WI38 (cell line): Measurements from ENCODE around the gene EME1.
"Not testable (repeated sequence)": the region's sequence is repeated elsewhere in the genome, so short reads cannot be mapped to it uniquely, and the experiment has no call there.

Experiments
- H3K4me3 ChIP-seq: 2 replicates; pipeline ENCODE4 v1.5.1; 2011; ENCODE audit warnings: low read depth, mild to moderate bottlenecking, control low read depth, low read length
- TF ChIP-seq, protein P1 (sequence below): IDR thresholded peaks from 2 replicates; pipeline ENCODE4 v1.5.1; 2012; ENCODE audit warnings: low read depth, mild to moderate bottlenecking, control low read depth, low read length

Gene EME1

GRCh38 chr17:50397919-50398285 lies 24.9 kb downstream of the EME1 start:
- TF ChIP-seq, protein P1, sequence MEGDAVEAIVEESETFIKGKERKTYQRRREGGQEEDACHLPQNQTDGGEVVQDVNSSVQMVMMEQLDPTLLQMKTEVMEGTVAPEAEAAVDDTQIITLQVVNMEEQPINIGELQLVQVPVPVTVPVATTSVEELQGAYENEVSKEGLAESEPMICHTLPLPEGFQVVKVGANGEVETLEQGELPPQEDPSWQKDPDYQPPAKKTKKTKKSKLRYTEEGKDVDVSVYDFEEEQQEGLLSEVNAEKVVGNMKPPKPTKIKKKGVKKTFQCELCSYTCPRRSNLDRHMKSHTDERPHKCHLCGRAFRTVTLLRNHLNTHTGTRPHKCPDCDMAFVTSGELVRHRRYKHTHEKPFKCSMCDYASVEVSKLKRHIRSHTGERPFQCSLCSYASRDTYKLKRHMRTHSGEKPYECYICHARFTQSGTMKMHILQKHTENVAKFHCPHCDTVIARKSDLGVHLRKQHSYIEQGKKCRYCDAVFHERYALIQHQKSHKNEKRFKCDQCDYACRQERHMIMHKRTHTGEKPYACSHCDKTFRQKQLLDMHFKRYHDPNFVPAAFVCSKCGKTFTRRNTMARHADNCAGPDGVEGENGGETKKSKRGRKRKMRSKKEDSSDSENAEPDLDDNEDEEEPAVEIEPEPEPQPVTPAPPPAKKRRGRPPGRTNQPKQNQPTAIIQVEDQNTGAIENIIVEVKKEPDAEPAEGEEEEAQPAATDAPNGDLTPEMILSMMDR = no peak
- H3K4me3 ChIP-seq = peak overlapping the region; percentile 84; the same call in 1 of the 2 replicates

- not testable (repeated sequence) for H3K4me3 ChIP-seq
Measured at GRCh38 chr17:50398672-50399071, 25.6 kb downstream of the EME1 start.

DNA sequence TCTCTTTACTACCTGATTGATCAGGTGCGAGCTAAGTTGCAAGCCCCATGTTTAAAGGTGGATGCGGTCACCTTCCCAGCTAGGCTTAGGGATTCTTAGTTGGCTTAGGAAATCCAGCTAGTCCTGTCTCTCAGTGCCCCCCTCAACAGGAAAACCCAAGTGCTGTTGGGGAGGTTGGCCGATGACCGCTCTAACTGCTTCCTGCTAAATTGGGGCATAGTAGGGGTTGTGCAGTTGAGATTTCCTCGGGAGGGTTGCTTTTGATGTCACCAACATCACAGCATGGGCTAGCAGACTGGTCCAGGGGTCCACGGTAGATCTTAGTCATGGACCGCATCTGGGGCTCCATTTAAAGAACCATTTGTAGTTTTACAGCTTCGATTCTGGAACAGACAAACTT lies 26.6 kb downstream of the EME1 start:
- H3K4me3 ChIP-seq = not testable (repeated sequence)

DNA sequence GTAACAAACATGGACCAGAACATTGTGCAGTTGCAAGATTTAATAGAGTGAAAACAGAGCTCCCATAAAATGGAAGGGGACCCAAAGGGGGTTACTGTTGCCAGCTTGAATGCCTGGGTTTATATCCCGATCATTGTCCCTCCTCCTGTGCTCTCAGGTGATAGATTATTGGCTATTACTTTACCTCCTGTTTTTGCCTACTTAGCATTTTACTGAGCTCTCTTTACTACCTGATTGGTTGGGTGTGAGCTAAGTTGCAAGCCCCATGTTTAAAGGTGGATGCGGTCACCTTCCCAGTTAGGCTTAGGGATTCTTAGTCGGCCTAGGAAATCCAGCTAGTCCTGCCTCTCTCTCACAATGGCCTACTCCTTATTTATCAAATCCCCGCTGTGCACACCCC lies 32.3 kb downstream of the EME1 start:
- not testable (repeated sequence) for H3K4me3 ChIP-seq

GRCh38 chr17:50406578-50406977 lies 33.5 kb downstream of the EME1 start:
- TF ChIP-seq, protein P1 = no peak
- no peak overlapping the region for H3K4me3 ChIP-seq

DNA sequence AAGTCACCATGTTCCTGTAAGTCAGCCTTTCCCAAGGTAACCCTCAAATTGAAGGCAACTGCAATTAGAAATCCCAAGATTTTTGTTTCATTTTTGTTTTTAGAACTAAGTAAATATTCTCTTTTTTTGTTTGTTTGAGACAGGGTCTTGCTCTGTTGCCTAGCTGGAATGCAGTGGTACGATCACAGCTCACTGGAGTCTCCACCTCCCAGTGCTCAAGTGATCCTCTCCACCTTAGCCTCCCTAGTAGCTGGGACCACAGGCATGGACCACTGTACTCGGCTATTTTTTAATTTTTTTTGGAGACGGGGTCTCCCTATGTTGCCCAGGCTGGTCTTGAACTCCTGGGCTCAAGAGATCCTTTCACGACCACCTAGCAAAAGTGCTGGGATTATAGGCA lies 34.9 kb downstream of the EME1 start:
- no peak overlapping the region for H3K4me3 ChIP-seq
- TF ChIP-seq, protein P1 = no peak

DNA sequence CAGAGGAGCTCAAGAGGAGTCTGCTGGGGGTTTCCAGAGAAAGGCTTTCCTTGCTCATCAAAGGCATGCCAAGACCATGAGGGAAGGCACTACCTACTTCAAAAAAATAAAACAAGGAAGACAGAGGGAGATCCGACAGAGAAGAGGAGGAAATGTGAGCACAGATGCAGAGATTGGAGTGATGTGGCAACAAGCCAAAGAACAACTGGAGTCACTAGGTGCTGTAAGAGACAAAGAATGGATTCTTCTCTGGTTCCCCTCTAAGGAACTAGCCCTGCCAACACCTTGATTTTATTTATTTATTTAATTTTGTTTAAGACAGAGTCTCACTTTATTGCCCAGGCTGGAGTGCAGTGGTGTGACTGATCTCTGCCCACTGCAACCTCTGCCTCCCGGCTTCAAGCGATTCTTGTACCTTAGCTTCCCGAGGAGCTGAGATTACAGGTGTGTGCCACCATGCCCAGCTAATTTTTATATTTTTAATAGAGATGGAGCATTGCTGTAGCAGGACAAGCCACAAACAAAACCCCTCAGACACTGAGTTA lies 39.2 kb downstream of the EME1 start:
- TF ChIP-seq, protein P1 = no peak
- no peak overlapping the region for H3K4me3 ChIP-seq

GRCh38 chr17:50414808-50415207 lies 41.8 kb downstream of the EME1 start:
- TF ChIP-seq, protein P1 = no peak
- no peak overlapping the region for H3K4me3 ChIP-seq

DNA sequence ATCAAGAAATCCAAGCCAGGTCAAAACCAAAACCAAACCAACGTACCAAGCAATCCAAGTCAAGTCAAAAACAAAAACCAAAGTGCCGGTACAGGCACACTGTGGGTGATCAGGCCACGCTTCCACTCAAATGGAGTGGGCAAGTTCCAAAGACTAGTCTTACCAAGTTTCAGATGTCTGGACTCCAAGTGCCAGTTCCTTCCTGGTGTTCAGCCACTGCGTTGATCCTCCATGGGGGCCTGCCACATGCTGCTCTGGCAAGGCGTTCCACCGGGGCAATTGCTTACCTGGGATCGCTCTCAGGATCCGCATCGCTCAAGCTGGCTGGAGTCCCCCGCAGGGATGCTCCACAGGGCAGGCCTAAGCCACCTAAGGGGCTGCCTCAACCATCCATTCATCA lies 46.5 kb downstream of the EME1 start:
- not testable (repeated sequence) for H3K4me3 ChIP-seq

DNA sequence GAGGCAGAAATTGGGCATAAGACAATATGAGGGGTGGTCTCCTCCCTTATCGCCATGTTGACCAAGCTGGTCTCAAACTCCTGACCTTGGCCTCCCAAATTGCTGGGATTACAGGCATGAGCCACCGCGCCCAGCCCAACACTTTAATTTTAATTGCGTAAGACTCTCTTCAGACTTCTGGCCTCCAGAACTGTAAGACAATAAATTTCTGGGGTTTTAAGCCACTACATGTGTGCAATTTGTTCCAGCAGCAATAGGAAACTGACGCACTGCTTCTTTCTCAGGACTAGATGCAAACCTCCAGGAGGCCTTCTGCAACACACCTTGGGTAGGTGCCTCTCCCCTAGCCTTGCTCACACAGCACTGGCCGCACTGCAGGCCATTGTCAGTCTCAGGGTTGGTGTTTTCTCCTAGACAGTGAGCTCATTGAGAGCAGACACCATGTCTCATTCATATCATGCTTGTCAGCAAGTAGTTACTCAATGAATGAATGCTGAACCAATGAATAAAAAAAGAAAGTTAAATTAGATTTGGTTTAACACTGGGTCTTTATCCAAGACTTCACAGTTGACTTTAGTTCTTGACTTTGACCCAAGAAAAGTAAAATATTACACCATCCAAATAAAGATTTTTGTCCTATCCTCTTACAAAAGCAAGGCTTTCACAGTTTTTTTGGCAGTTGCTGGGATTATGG lies 47.5 kb downstream of the EME1 start:
- H3K4me3 ChIP-seq = no peak overlapping the region
- TF ChIP-seq, protein P1 = no peak
